C4-2B (cell line): ENCODE data around the gene TNPO2.
A peak's percentile ranks its signal among the peaks of the same experiment; 100 is the strongest.
"Not testable (repeated sequence)": the region's sequence is repeated elsewhere in the genome, so short reads cannot be mapped to it uniquely, and the experiment has no call there.

Experiments used
- H3K27ac ChIP-seq: fragments of 450-650 bp; 2 replicates; pipeline ENCODE4 v1.5.1; 2017
- CTCF ChIP-seq: fragments of 450-650 bp; conservative IDR thresholded peaks from 2 replicates; pipeline ENCODE4 v1.5.1; 2017; ENCODE audit warnings: mild to moderate bottlenecking
- ZFX ChIP-seq: fragments of 450-650 bp; IDR thresholded peaks from 2 replicates; pipeline ENCODE4 v1.6.1; 2017

Gene TNPO2

GRCh38 chr19:12698138-12698537, 25.6 kb downstream of the TNPO2 start:
- no peak overlapping the region for H3K27ac ChIP-seq

GRCh38 chr19:12697425-12697824, 26.3 kb downstream of the TNPO2 start:
- H3K27ac ChIP-seq = not testable (repeated sequence)

More at GRCh38 chr19:12698138-12698537, 25.6 kb downstream of the TNPO2 start:
- TF ChIP-seq CTCF (no peak), ZFX (no peak)

- TF ChIP-seq ZFX (peak; percentile 45; the same call in 1 of the 2 replicates), CTCF (no peak)
- peak within 1 kb of the TSS; percentile 59 for H3K27ac ChIP-seq
Measured at GRCh38 chr19:12696366-12697335, 27.1 kb downstream of the TNPO2 start, which contains the start of gene FBXW9. Gene FBXW9 (minus strand): TSS chr19:12696631. CDS start chr19:12696581, 50 bp downstream.

GRCh38 chr19:12695997-12696365, 27.8 kb downstream of the TNPO2 start:
- TF ChIP-seq CTCF = no peak
- TF ChIP-seq ZFX = no peak
- peak overlapping the region; percentile 59 for H3K27ac ChIP-seq

GRCh38 chr19:12695514-12695913, 28.2 kb downstream of the TNPO2 start:
- TF ChIP-seq ZFX = no peak
- TF ChIP-seq CTCF = no peak
- peak overlapping the region; percentile 59 for H3K27ac ChIP-seq

- TF ChIP-seq CTCF (no peak), ZFX (no peak)
Measured at GRCh38 chr19:12695096-12695495, 28.6 kb downstream of the TNPO2 start.

GRCh38 chr19:12694641-12695040, 29.1 kb downstream of the TNPO2 start:
- H3K27ac ChIP-seq = no peak overlapping the region
- TF ChIP-seq ZFX (no peak), CTCF (no peak)

More at GRCh38 chr19:12695096-12695495, 28.6 kb downstream of the TNPO2 start:
- no peak overlapping the region for H3K27ac ChIP-seq

GRCh38 chr19:12692960-12693359, 30.8 kb downstream of the TNPO2 start:
- TF ChIP-seq CTCF (no peak), ZFX (no peak)
- H3K27ac ChIP-seq = no peak overlapping the region
